ENCODE measurements around the gene MED26.

Gene MED26

GRCh38 chr19:16604615-16605014 lies 23.4 kb downstream of the MED26 start:
- H3K4me2 ChIP-seq, result peak overlapping the region in 7 of 11 experiments; percentile 24 to 67 (median 45); a peak in 13 of 22 replicates
- no peaks in the 10 kb centered on the region for H3K9me3 ChIP-seq (replicated peaks in 1 of 11)
- H3K4me3 ChIP-seq, result no peak overlapping the region
- peaks cover 27 to 86% (median 69%) of the 10 kb centered on the region in 10 experiments for H3K4me1 ChIP-seq
- no peak overlapping the region for H3K27ac ChIP-seq
- TF ChIP-seq Cebpa-rat (IDR thresholded peaks at IDR 0.05), result peak in 1 of 11 experiments; percentile 20; a peak in 2 of 22 replicates
- H4K20me1 ChIP-seq, result peaks cover 96 to 100% (median 100%) of the 10 kb centered on the region in 11 experiments
- H3K9ac ChIP-seq, result no peak overlapping the region; a peak in 1 of 22 replicates
- H3K36me3 ChIP-seq, result peaks cover 0 to 27% (median 13%) of the 10 kb centered on the region in 11 experiments; a peak in 12 of 22 replicates
- H3K27me3 ChIP-seq, result no peaks in the 10 kb centered on the region

DNA sequence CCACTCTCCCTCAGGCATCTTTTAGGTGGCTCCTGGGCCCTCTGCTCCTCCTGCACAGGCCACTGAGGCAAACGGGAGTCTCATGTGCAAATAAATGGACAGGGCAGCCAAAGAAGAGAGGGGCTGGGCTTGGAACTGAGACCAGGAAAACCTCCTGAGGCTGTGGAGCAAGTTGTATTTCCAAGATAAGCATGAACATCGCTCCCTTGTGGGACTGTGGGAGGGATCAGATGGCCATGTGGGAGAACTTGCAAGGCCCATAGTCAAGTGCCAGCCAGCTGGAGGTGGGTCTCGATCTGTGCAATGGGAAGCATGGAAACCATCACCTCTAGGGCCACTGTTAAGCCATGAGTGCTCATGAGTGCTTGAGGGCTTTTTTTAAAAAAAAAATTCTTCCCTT lies 24.9 kb downstream of the MED26 start:
- H3K4me3 ChIP-seq, result no peak overlapping the region
- peaks cover 0 to 30% (median 13%) of the 10 kb centered on the region in 11 experiments; a peak in 12 of 22 replicates for H3K36me3 ChIP-seq
- H3K9me3 ChIP-seq (replicated peaks in 1 of 11), result no peaks in the 10 kb centered on the region
- no peak for TF ChIP-seq Cebpa-rat (IDR thresholded peaks at IDR 0.05)
- peaks cover 100% of the 10 kb centered on the region in 11 experiments for H4K20me1 ChIP-seq
- H3K4me1 ChIP-seq, result peaks cover 29 to 78% (median 63%) of the 10 kb centered on the region in 10 experiments
- no peaks in the 10 kb centered on the region for H3K27me3 ChIP-seq
- no peak overlapping the region for H3K9ac ChIP-seq
- H3K27ac ChIP-seq, result no peak overlapping the region
- H3K4me2 ChIP-seq, result 0 out of 22 replicates have a peak overlapping the region, but pooled peaks of 1 of the 11 experiments have one; percentile 0

- H3K4me3 ChIP-seq, result no peak overlapping the region
- no peak for TF ChIP-seq Cebpa-rat (IDR thresholded peaks at IDR 0.05)
- H4K20me1 ChIP-seq, result peaks cover 100% of the 10 kb centered on the region in 11 experiments
- no peak overlapping the region for H3K9ac ChIP-seq
- H3K9me3 ChIP-seq (replicated peaks in 1 of 11), result no peaks in the 10 kb centered on the region
- H3K27ac ChIP-seq, result no peak overlapping the region
- H3K27me3 ChIP-seq, result no peaks in the 10 kb centered on the region
- H3K4me2 ChIP-seq, result no peak overlapping the region
- peaks cover 23 to 69% (median 51%) of the 10 kb centered on the region in 10 experiments for H3K4me1 ChIP-seq
- H3K36me3 ChIP-seq, result peaks cover 0 to 30% (median 15%) of the 10 kb centered on the region in 11 experiments; a peak in 11 of 22 replicates
Measured at GRCh38 chr19:16601378-16602052, 26.5 kb downstream of the MED26 start.

- peaks cover 24 to 69% (median 49%) of the 10 kb centered on the region in 10 experiments for H3K4me1 ChIP-seq
- no peaks in the 10 kb centered on the region for H3K27me3 ChIP-seq
- H3K36me3 ChIP-seq, result peaks cover 0 to 29% (median 12%) of the 10 kb centered on the region in 11 experiments; a peak in 11 of 22 replicates
- no peak for TF ChIP-seq Cebpa-rat (IDR thresholded peaks at IDR 0.05)
- H4K20me1 ChIP-seq, result peaks cover 100% of the 10 kb centered on the region in 11 experiments
- H3K9me3 ChIP-seq (replicated peaks in 1 of 11), result no peaks in the 10 kb centered on the region
- H3K4me3 ChIP-seq, result no peak overlapping the region
- no peak overlapping the region for H3K27ac ChIP-seq
- peak overlapping the region in 3 of 11 experiments; percentile 4 to 36 (median 24); a peak in 2 of 22 replicates for H3K4me2 ChIP-seq
- H3K9ac ChIP-seq, result peak overlapping the region in 2 of 11 experiments; percentile 5 to 43; a peak in 1 of 22 replicates
Measured at GRCh38 chr19:16600824-16601223, 27.2 kb downstream of the MED26 start.

DNA sequence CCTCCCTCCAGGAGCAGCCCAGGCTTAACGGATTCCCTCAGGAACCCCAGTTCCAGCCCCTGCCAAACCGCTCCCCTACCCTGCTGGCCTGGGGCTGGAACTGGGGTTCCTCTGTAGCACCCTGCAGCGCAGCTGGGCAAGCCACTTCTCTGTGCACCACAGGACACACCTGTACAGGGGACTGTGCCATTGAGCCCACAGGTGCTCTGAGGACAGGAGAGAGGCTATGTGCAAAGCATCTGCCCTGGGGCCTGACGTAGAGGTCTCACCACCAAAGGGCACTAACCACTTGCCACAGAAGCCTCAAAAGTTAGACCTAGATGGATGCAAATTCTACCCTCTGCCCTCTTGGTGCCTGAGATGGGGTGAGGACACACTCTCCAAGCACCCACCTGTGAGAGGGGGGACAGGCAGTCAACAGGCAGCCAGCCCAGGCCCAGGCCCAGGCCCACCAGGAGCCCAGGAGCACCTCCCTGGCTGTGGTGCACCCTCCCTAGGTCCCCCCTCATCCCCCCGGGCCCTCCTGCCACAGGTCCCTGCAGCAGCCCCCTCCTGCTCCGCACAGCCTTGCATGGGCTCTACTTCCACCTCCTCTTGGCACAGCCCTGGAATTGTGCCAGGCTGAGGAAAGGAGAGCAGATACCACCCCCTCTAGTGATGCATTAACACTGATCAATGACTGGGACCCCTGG lies 28.2 kb downstream of the MED26 start:
- peak overlapping the region in 6 of 11 experiments; percentile 4 to 36 (median 13); a peak in 7 of 22 replicates for H3K4me2 ChIP-seq
- H3K9me3 ChIP-seq (replicated peaks in 1 of 11), result no peaks in the 10 kb centered on the region
- peak overlapping the region in 3 of 11 experiments; percentile 29 to 43 (median 41); a peak in 3 of 22 replicates for H3K9ac ChIP-seq
- H4K20me1 ChIP-seq, result peaks cover 100% of the 10 kb centered on the region in 11 experiments
- H3K4me1 ChIP-seq, result peaks cover 25 to 68% (median 49%) of the 10 kb centered on the region in 10 experiments
- no peak for TF ChIP-seq Cebpa-rat (IDR thresholded peaks at IDR 0.05)
- no peak overlapping the region for H3K27ac ChIP-seq
- H3K27me3 ChIP-seq, result no peaks in the 10 kb centered on the region
- H3K4me3 ChIP-seq, result no peak overlapping the region
- peaks cover 0 to 25% (median 8%) of the 10 kb centered on the region in 11 experiments; a peak in 11 of 22 replicates for H3K36me3 ChIP-seq

DNA sequence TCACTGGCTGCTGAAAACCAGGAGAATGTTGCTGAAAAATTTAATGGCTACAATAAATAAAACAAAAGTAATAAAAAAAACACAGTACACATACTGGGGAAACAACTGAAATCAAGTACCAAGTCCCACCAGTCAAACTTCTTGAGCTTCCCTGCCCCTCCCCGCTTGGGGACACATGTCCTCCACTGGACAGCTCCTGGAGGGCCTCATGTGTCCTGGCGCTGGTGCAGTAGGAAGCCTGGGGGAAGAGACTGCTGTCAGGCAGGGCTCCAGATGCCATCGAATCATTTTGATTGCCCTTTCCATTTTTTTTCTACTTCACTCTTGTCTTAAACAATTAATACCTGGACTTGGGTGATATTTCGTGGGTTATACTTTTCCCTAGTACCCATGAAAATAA lies 29.2 kb downstream of the MED26 start:
- no peak overlapping the region for H3K4me2 ChIP-seq
- no peaks in the 10 kb centered on the region for H3K9me3 ChIP-seq (replicated peaks in 1 of 11)
- H4K20me1 ChIP-seq, result peaks cover 100% of the 10 kb centered on the region in 11 experiments
- peaks cover 0 to 25% (median 5%) of the 10 kb centered on the region in 11 experiments; a peak in 6 of 22 replicates for H3K36me3 ChIP-seq
- no peak overlapping the region for H3K9ac ChIP-seq
- H3K4me1 ChIP-seq, result peaks cover 28 to 68% (median 50%) of the 10 kb centered on the region in 10 experiments
- TF ChIP-seq Cebpa-rat (IDR thresholded peaks at IDR 0.05), result no peak
- no peaks in the 10 kb centered on the region for H3K27me3 ChIP-seq
- no peak overlapping the region for H3K27ac ChIP-seq
- no peak overlapping the region for H3K4me3 ChIP-seq

DNA sequence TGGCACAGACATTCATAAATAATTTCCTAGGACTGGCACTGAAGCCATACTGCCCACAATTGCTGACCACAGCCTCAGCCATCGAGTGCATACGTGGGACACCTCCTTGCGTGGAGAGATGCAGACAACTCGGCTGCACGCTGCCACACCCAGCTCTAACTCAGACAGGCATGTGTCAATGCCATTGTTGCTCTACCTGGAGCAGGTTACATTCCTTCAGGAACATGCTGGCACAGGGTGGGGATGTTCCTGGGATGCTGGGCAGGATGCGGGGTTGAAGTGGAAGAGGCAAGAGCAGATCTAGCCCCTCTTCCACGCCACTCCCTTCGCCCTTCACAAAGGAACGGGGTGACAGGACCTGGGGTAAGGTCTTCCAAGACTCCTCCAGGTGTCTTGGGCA lies 31.6 kb downstream of the MED26 start:
- Histone ChIP-seq H3K4me3 (no peak overlapping the region), H3K9ac (no peak overlapping the region), H3K4me1 (peaks cover 52 to 80% (median 69%) of the 10 kb centered on the region in 10 experiments), H3K36me3 (peaks cover 0 to 22% (median 0%) of the 10 kb centered on the region in 11 experiments; a peak in 4 of 22 replicates), H3K27me3 (no peaks in the 10 kb centered on the region), H4K20me1 (peaks cover 100% of the 10 kb centered on the region in 11 experiments), H3K9me3 (replicated peaks in 1 of 11) (no peaks in the 10 kb centered on the region), H3K4me2 (peak overlapping the region in 7 of 11 experiments; percentile 10 to 99 (median 94); a peak in 10 of 22 replicates), H3K27ac (no peak overlapping the region)
- no peak for TF ChIP-seq Cebpa-rat (IDR thresholded peaks at IDR 0.05)

GRCh38 chr19:16595097-16595496 lies 32.9 kb downstream of the MED26 start:
- TF ChIP-seq Cebpa-rat (IDR thresholded peaks at IDR 0.05), result no peak
- H3K4me1 ChIP-seq, result peaks cover 61 to 85% (median 75%) of the 10 kb centered on the region in 10 experiments
- H3K36me3 ChIP-seq, result peaks cover 0 to 20% (median 0%) of the 10 kb centered on the region in 11 experiments; a peak in 3 of 22 replicates
- H3K27ac ChIP-seq, result peak overlapping the region in 2 of 11 experiments; percentile 0 to 24; a peak in 1 of 22 replicates
- no peaks in the 10 kb centered on the region for H3K9me3 ChIP-seq (replicated peaks in 1 of 11)
- peak overlapping the region; percentile 80 to 99 (median 96) for H3K4me2 ChIP-seq
- no peaks in the 10 kb centered on the region for H3K27me3 ChIP-seq
- H4K20me1 ChIP-seq, result peaks cover 100% of the 10 kb centered on the region in 11 experiments
- H3K9ac ChIP-seq, result peak overlapping the region in 5 of 11 experiments; percentile 13 to 49 (median 33); a peak in 5 of 22 replicates
- peak overlapping the region in 1 of 10 experiments; percentile 2; a peak in 1 of 20 replicates for H3K4me3 ChIP-seq
